ENCODE data around the gene POLA1.

DNA sequence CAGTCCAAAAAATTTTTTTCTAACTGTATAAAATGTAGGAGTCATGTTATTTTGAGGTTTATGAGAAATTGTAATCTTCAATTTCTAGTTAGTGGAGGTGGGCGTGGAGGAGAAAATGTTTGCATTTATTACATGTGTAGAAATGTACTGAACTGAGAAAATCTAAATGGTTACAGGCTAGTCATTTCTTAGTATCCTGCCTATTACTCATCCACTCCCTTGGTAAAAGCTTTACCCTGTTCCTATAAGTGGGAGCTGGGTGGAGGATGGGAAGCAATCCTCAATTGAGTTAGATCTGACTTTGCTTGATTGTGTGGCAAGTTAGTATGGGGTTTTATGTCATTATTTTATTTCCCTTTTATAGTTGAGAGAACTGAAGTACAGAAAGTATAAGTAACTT, 73.8 kb downstream of the POLA1 start:
- no peak for TF ChIP-seq POLR2A (IDR thresholded peaks at IDR 0.05; ENCODE audit: low read length)
- no peak for TF ChIP-seq GATA1 (IDR thresholded peaks at IDR 0.05; ENCODE audit: low read depth, low read length)

All from erythroblast (primary cell).